Endothelial cell (in vitro differentiated cells): Measurements from ENCODE around the gene EYA2. TPM values are rescaled to one million over a fixed set of nuclear protein-coding genes. Genes with fewer than 3 reads are reported as not detected.

Experiments used
- DNase-seq: peaks from one replicate; pipeline ENCODE4 v3.0.0; 2021; ENCODE audit warnings: low spot score
- H3K27ac Mint-ChIP-seq: one replicate; pipeline ENCODE4 v1.8.0; 2021; ENCODE audit warnings: mixed read lengths, inconsistent platforms; ENCODE audit not compliant: unreplicated experiment
- H3K27me3 Mint-ChIP-seq: one replicate; pipeline ENCODE4 v1.8.0; 2021; ENCODE audit warnings: mild to moderate bottlenecking, moderate library complexity, mixed read lengths, inconsistent platforms; ENCODE audit not compliant: unreplicated experiment
- H3K36me3 Mint-ChIP-seq: one replicate; pipeline ENCODE4 v1.8.0; 2021; ENCODE audit warnings: mild to moderate bottlenecking, low read depth, mixed read lengths, inconsistent platforms; ENCODE audit not compliant: unreplicated experiment
- H3K4me1 Mint-ChIP-seq: one replicate; pipeline ENCODE4 v1.8.0; 2021; ENCODE audit warnings: mild to moderate bottlenecking, mixed read lengths, inconsistent platforms; ENCODE audit not compliant: unreplicated experiment
- H3K4me3 Mint-ChIP-seq: one replicate; pipeline ENCODE4 v1.8.0; 2021; ENCODE audit warnings: mild to moderate bottlenecking, mixed read lengths, inconsistent platforms; ENCODE audit not compliant: unreplicated experiment
- H3K9me3 Mint-ChIP-seq: one replicate; pipeline ENCODE4 v1.8.0; 2021; ENCODE audit warnings: mixed read lengths, inconsistent platforms; ENCODE audit not compliant: unreplicated experiment
- CTCF ChIP-seq: fragments of 200-600 bp; sonication (generic); IDR thresholded peaks from one replicate; pipeline ENCODE4 v1.5.0; 2021; ENCODE audit warnings: antibody characterized with exemption; ENCODE audit not compliant: unreplicated experiment
- total RNA-seq: library from RNA; stranded (reverse); fragmentation: NEBNext Ultra II Directional; extraction: Animal tissue kit (Norgen Biotek cat#: 25700); gene quantifications from one replicate; pipeline ENCODE4 v1.2.1, GENCODE V29; 2021; ENCODE audit not compliant: unreplicated experiment

EYA2 gene
- total RNA-seq, 1 donor from 2014 or later: not detected

GRCh38 chr20:47003223-47003622 lies 108.6 kb downstream of the EYA2 start:
- no peaks in the 10 kb centered on the region for H3K9me3 Mint-ChIP-seq
- H3K36me3 Mint-ChIP-seq: no peaks in the 10 kb centered on the region
- no peak overlapping the region for H3K27ac Mint-ChIP-seq
- no peak for DNase-seq
- H3K27me3 Mint-ChIP-seq: peaks cover 4% of the 10 kb centered on the region
- no peak for TF ChIP-seq CTCF
- peaks cover 7% of the 10 kb centered on the region for H3K4me1 Mint-ChIP-seq
- no peak overlapping the region for H3K4me3 Mint-ChIP-seq

DNA sequence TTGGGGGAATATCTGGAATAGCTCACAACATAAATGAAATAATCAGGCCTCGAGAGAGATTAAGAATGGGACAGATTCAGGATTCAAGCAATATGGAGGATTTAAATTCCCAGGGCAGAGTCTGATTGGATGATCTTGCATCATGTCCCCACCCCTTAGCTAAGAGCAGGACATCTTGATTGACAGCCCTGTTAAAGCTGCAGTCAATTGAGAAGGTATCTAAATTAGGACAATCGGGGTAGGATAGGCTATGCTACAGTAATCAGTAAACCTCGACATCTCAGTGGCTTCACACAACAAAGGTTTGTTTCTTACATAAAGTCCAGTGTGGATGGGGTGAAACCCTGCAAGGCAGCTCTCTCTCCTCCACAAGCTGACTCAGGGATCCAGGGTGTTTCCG lies 109.5 kb downstream of the EYA2 start:
- no peak for DNase-seq
- Mint-ChIP-seq H3K27me3 (peaks cover 4% of the 10 kb centered on the region), H3K27ac (no peak overlapping the region), H3K4me3 (no peak overlapping the region), H3K4me1 (no peaks in the 10 kb centered on the region), H3K9me3 (no peaks in the 10 kb centered on the region), H3K36me3 (no peaks in the 10 kb centered on the region)
- no peak for TF ChIP-seq CTCF

DNA sequence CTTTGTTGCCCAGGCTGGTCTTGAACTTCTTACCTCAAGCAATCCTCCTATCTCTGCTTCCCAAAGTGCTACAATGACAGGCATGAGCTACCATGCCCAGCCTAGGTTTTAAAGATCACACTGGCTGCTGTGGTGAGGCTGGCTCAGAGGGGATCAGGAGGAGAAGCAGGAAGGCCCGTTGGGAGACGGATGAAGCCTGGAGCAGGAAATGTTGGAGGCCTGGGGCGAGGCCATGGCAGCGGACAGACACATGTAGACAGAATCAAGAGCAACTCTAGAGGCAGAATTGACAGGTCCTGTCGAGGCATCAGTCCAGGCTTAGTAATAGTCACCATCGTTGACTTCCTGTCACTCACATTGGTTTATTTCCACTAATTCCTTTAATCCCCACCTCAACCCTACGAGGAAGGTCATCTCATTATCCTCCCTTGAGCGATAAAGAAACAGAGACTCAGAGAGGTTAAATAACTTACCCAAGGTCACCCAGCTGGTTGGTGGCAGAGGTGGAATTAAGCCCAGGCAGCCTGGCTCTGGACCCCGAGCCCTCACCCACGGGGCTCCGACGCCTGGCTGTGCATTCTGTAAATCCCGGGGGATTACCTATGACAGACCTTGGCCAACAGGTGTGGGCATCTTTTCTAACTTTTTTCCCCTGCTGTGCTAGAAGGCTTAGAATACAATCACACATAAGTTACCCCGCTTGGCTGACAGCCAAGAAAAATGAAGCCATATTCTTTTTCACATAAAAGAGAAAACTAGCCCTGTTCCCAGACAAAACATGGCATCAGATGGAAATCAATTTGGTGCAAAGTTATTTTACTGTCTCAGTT lies 113.4 kb downstream of the EYA2 start:
- no peak overlapping the region for H3K27ac Mint-ChIP-seq
- no peak overlapping the region for H3K4me3 Mint-ChIP-seq
- TF ChIP-seq CTCF: no peak
- no peaks in the 10 kb centered on the region for H3K4me1 Mint-ChIP-seq
- no peaks in the 10 kb centered on the region for H3K36me3 Mint-ChIP-seq
- DNase-seq: no peak
- H3K27me3 Mint-ChIP-seq: peaks cover 1% of the 10 kb centered on the region
- no peaks in the 10 kb centered on the region for H3K9me3 Mint-ChIP-seq

- DNase-seq: no peak
- TF ChIP-seq CTCF: no peak
- H3K9me3 Mint-ChIP-seq: no peaks in the 10 kb centered on the region
- H3K27me3 Mint-ChIP-seq: peaks cover 1% of the 10 kb centered on the region
- H3K36me3 Mint-ChIP-seq: no peaks in the 10 kb centered on the region
- no peak overlapping the region for H3K27ac Mint-ChIP-seq
- H3K4me1 Mint-ChIP-seq: no peaks in the 10 kb centered on the region
- no peak overlapping the region for H3K4me3 Mint-ChIP-seq
These were observed 114.3 kb downstream of the EYA2 start for GRCh38 chr20:47008842-47009518.

DNA sequence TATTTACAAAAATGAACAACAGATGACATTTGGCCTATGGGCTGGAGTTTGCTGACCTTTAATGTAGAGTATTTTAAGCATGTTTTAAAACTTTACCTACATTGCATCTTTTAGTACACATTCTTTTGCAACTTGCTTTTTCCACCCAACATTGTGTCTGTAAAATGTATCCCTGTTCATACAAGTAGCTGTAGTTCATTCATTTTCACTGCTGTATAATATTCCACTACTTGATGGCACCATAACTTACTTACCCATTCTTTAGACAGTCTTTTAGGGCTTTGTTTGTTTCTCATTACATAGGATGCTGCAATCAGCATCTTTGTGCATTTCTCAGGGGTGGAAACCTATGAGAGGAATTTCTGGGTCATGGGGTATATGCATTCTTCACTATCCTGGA lies 115.1 kb downstream of the EYA2 start:
- Mint-ChIP-seq H3K9me3 (no peaks in the 10 kb centered on the region), H3K27ac (no peak overlapping the region), H3K4me1 (no peaks in the 10 kb centered on the region), H3K4me3 (no peak overlapping the region), H3K27me3 (peaks cover 1% of the 10 kb centered on the region), H3K36me3 (no peaks in the 10 kb centered on the region)
- no peak for TF ChIP-seq CTCF
- no peak for DNase-seq
